GM21786 (cell line): ENCODE results near the gene ACOT2.

ENCODE experiments used
- ATAC-seq: cut with Tn5 transposase; IDR thresholded peaks from one replicate; pipeline ENCODE4 v1.9.1; 2021; ENCODE audit not compliant: unreplicated experiment

The ACOT2 gene

GRCh38 chr14:73613046-73613383 lies 44.0 kb downstream of the ACOT2 start:
- ATAC-seq: no peak

DNA sequence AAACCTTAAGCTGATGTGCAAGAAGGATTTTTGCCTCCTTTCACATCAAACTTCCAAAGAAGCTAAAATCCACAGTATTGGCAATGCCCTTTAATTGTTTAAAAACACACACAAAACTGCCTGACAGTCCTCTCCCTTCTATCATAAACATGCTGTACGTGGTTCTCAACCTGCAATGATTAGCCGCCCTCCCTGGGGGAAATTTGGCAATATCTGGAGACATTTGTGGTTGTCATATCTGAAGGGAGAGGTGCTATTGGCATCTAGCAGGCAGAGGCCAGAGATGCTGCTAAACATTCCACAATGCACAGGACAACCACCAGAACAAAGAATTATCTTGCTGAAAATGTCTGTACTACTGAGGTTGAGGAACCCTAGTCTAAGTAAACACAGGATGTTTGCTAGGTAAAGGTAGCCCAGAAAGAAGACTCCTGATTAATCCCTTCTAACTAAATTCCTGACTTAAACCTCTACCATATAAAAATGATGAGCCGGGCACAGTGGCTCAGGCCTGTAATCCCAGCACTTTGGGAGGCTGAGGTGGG lies 44.5 kb downstream of the ACOT2 start:
- no peak for ATAC-seq

GRCh38 chr14:73616831-73617230 lies 47.8 kb downstream of the ACOT2 start:
- no peak for ATAC-seq

DNA sequence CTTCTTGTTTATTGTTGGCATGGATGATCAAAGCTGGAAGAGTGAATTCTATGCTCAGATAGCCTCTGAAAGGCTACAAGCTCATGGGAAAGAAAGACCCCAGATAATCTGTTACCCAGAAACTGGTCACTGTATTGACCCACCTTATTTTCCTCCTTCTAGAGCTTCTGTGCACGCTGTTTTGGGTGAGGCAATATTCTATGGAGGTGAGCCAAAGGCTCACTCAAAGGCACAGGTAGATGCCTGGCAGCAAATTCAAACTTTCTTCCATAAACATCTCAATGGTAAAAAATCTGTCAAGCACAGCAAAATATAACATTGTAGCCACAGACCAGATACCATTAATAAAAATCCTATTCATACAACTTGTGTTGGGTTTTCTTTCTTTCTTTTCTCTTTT lies 50.5 kb downstream of the ACOT2 start:
- ATAC-seq: no peak

DNA sequence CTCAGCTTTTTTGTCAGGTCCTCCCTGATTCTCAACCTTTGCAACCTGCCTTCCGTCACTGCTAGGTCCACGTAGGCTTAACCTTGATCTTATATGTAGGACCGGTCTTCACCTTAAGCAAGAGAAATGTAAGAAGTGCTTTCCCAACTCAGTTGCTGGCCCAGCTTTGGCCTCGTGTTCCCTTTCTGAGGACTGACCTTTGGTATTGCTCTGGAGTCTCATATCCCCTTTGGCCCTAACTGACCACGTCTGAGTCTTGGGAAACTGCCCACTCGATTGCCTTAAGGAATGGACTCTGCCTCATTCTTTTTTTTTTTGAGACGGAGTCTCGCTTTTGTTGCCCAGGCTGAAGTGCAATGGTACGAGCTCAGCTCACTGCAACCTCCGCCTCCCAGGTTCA lies 51.3 kb downstream of the ACOT2 start:
- ATAC-seq: no peak

DNA sequence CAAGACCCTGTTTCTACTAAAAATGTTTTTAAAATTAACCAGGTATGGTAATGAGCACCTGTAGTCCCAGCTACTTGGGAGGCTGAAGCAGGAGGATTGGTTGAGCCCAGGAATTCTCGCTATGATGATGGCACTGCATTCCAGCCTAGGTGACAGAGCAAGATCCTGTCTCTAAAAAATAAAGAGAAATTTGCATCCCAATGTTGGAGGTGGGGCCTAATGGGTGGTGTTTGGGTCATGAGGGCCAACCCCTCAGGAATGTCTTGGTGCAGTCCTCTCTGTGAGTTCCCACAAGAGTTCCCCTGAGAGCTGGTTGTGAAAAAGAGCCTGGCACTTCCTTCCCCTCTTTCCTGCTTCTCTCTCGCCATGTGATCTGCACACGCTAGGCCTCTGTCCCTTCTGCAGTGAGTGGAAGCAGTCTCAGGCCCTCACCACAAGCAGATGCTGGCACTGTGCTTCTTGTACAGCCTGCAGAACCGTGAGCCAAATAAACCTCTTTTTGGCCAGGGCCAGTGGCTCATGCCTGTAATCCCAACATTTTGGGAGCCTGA lies 54.6 kb downstream of the ACOT2 start:
- no peak for ATAC-seq
